Panc1 (cell line): ENCODE results near the gene LIPA. TPM values are rescaled to one million over a fixed set of nuclear protein-coding genes. Genes with fewer than 3 reads are reported as not detected.

ENCODE experiments used
- ATAC-seq: fragments of 200-7000 bp; cut with Tn5 transposase; 2 replicates; pipeline ENCODE4 v1.9.1; 2020; ENCODE audit warnings: mild to moderate bottlenecking, moderate library complexity
- BruUV-seq: library from RNA; stranded (reverse); fragments of 400-500 nt; replicated peaks from 2 replicates; lab custom pipeline; 2021; lab: Mats Ljungman, UMichigan
- CTCF ChIA-PET: fragments of 300-600 bp; sonication (Branson Sonifier 250); formaldehyde crosslinking; loops from one replicate; lab custom pipeline; 2022; ENCODE audit warnings: antibody characterized with exemption; lab: Charles Lee
- POLR2A ChIA-PET: fragments of 300-600 bp; sonication (Branson Sonifier 250); formaldehyde crosslinking; loops from one replicate; lab custom pipeline; 2022; ENCODE audit warnings: antibody characterized with exemption; lab: Charles Lee
- DNase-seq: peaks from one replicate; pipeline ENCODE4 v3.0.0-alpha.2; 2010; ENCODE audit warnings: low read depth, low spot score
- H3K27ac ChIP-seq: 2 replicates; pipeline ENCODE4 v1.5.1; 2011; ENCODE audit warnings: mild to moderate bottlenecking, low read length, inconsistent platforms
- H3K27me3 ChIP-seq: fragments of 200-500 bp; sonication (Bioruptor generic); 2 replicates; pipeline ENCODE4 v1.6.0; 2014; ENCODE audit warnings: low read length, inconsistent platforms; ENCODE audit not compliant: control insufficient read depth, insufficient read depth
- H3K36me3 ChIP-seq: fragments of 200-500 bp; sonication (Bioruptor generic); 2 replicates; pipeline ENCODE4 v1.5.1; 2014; ENCODE audit warnings: inconsistent platforms, mild to moderate bottlenecking, low read length, moderate library complexity; ENCODE audit not compliant: control insufficient read depth, insufficient read depth
- H3K4me1 ChIP-seq: 2 replicates; pipeline ENCODE4 v1.5.1; 2011; ENCODE audit warnings: inconsistent platforms, mild to moderate bottlenecking, low read length, moderate library complexity; ENCODE audit not compliant: control insufficient read depth, insufficient read depth
- H3K4me3 ChIP-seq, 2 experiments: 2 replicates each; pipeline ENCODE4 v1.5.1; 2011 to 2012; ENCODE audit warnings: low read depth in 2 of 2, low read length in 2 of 2, mild to moderate bottlenecking in 2 of 2, inconsistent platforms in 1 of 2, moderate library complexity in 1 of 2
- H3K9me3 ChIP-seq: fragments of 200-500 bp; sonication (Bioruptor generic); 2 replicates; pipeline ENCODE4 v1.5.1; 2014; ENCODE audit warnings: low read depth, mild to moderate bottlenecking, inconsistent platforms, low read length, moderate library complexity; ENCODE audit not compliant: control insufficient read depth, insufficient read depth
- CTCF ChIP-seq: fragments of 450-650 bp; IDR thresholded peaks from 2 replicates; pipeline ENCODE4 v1.5.1; 2017; ENCODE audit warnings: mild to moderate bottlenecking
- POLR2AphosphoS5 ChIP-seq: IDR thresholded peaks from 2 replicates; pipeline ENCODE4 v1.6.1; 2012; ENCODE audit warnings: mild to moderate bottlenecking, low read depth, low read length, moderate library complexity
- REST ChIP-seq, 2 experiments: IDR thresholded peaks; 2 replicates each; pipeline ENCODE4 v1.6.1; 2011 to 2012; ENCODE audit warnings: low read depth in 2 of 2, control low read depth in 1 of 2, low read length in 1 of 2, mild to moderate bottlenecking in 1 of 2, moderate library complexity in 1 of 2; ENCODE audit not compliant: insufficient read depth in 1 of 2
- SIN3A ChIP-seq: IDR thresholded peaks from 2 replicates; pipeline ENCODE4 v1.6.1; 2012; ENCODE audit warnings: low read depth, mild to moderate bottlenecking, low read length, moderate library complexity, borderline replicate concordance; ENCODE audit not compliant: insufficient read depth
- TCF7L2 ChIP-seq: IDR thresholded peaks from 2 replicates; pipeline ENCODE4 v1.6.1; 2011; ENCODE audit warnings: mild to moderate bottlenecking, low read depth, low read length, inconsistent platforms
- in situ Hi-C: cut with HindIII; loops from 2 replicates; pipeline ENCODE4 v1.10.0; 2016; ENCODE audit warnings: low sequenced_read_pairs, low pct_unique_long_range_greater_than_20kb
- intact Hi-C: fragments of 100-400 bp; cut with micrococcal nuclease; formaldehyde crosslinking; loops from one replicate; pipeline ENCODE4 v1.10.0; 2022; ENCODE audit not compliant: unreplicated experiment
- total RNA-seq: library from RNA; stranded (reverse); gene quantifications from one replicate; pipeline ENCODE4 v1.2.1, GENCODE V29; 2021; ENCODE audit not compliant: unreplicated experiment

The LIPA gene
- total RNA-seq, 1 experiment from 2014 or later: 172 TPM

DNA sequence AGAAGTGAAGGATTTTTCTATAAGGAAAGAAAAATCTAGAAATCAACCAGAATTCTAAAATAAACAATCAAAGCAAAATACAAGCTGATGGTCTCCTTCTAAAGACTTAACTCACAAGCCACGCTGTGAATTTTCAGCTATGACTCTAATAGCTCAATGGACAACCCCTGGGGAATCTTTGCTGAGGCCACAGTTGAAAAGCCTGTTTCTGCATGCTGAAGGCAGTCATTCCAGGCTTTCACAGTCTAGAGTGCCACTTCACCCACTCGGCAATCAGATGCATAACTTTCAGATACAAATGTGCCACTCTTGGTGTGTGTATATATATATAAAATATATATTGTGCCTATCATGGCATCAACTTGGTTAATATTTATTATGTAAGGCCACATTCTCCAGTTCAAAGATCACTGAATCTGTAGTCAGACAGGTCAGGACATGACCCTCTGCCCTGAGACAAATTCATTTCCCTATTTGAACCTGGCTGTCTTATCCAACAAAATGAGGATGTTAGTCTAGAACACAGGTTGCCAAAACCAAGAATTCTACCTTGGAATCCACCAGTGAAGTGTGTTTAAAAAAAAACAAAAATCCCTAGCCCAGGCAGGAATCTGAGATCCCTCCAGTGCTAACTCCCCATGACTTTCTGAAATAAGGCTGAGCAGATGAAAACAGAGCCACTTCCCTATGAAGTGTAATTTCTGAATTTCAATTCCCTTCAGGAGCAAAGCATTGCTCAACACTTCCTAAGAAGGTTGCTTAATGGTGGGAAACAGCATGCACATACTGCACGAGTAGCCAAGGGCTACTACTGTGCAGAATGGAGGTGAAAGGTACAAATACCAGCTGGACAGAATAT, 9.9 kb downstream of the LIPA start:
- no peaks in the 10 kb centered on the region for H3K27me3 ChIP-seq
- no TSS peak for BruUV-seq
- DNase-seq (no peak), ATAC-seq (no peak)
- H3K4me1 ChIP-seq: no peaks in the 10 kb centered on the region
- TF ChIP-seq POLR2AphosphoS5 (no peak), SIN3A (no peak), REST (IDR thresholded peaks at IDR 0.05; ENCODE audit: insufficient read depth in 1 of 2, low read depth in 2 of 2, low read length in 1 of 2) (no peak), CTCF (no peak), TCF7L2 (no peak)
- no peak overlapping the region for H3K27ac ChIP-seq
- no peaks in the 10 kb centered on the region for H3K9me3 ChIP-seq
- peaks cover 7% of the 10 kb centered on the region for H3K36me3 ChIP-seq
- POLR2A ChIA-PET: interaction anchor here (0.5 kb wide), 1 partner anchor 8 kb away, joined by 5 read pairs; no protein-coding TSS in a partner anchor
- CTCF ChIA-PET: no interaction called here
- intact Hi-C loops (no loop called here), in situ Hi-C loops (no loop called here)
- H3K4me3 ChIP-seq: no peak overlapping the region

- in situ Hi-C loops (no loop called here), intact Hi-C loops (no loop called here)
- no peaks in the 10 kb centered on the region for H3K27me3 ChIP-seq
- BruUV-seq: no TSS peak
- H3K27ac ChIP-seq: no peak overlapping the region
- no peaks in the 10 kb centered on the region for H3K4me1 ChIP-seq
- no peak for TF ChIP-seq POLR2AphosphoS5
- TF ChIP-seq TCF7L2: no peak
- no peak for TF ChIP-seq CTCF
- no peak for TF ChIP-seq REST (IDR thresholded peaks at IDR 0.05; ENCODE audit: insufficient read depth in 1 of 2, low read depth in 2 of 2, low read length in 1 of 2)
- no peak for TF ChIP-seq SIN3A
- DNase-seq (no peak), ATAC-seq (0 out of 2 replicates have a peak, but pooled peaks have one; percentile 30)
- H3K4me3 ChIP-seq: no peak overlapping the region
- ChIA-PET POLR2A (interaction anchor here (0.5 kb wide), 1 partner anchor 9 kb away, joined by 5 read pairs; no protein-coding TSS in a partner anchor), CTCF (no interaction called here)
- H3K36me3 ChIP-seq: peaks cover 9% of the 10 kb centered on the region
- H3K9me3 ChIP-seq: no peaks in the 10 kb centered on the region
These were observed 10.5 kb downstream of the LIPA start for GRCh38 chr10:89241026-89241425.
